ENCODE measurements around the gene ZIC2.
A peak's percentile ranks its signal among the peaks of the same experiment; 100 is the strongest.

The ZIC2 gene

DNA sequence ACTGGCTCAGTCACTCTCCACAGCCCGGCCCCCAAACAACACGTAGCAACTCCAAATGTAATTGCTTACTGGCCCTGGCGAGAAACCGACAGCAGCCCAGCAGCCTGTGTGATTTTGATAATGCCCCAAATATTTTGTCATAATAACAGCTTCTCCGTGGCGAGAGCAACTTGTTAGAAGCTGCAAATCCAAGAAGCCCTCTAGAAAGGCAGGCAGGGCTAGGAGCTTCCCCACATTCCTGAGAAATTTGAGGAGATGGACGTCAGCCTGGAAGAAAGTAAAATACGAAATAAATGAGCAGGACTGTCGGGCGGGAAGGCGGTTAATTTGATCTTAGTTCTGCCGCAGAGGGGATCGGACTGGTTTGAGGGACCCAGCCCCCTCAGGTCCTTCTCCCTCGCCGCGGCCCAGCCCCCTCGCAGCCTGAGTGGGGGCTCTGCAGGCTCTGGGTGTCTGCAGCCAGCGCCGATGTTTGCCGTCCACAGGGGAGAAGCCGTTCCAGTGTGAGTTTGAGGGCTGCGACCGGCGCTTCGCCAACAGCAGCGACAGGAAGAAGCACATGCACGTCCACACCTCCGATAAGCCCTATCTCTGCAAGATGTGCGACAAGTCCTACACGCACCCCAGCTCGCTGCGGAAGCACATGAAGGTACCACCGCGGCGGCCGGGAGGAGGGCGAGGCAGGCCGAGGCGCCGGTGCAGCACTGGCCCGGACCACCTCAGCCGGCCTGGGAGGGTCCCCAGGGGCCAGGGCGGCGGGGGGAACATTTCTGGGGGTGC lies 3.1 kb downstream of the ZIC2 start:
- Histone ChIP-seq H2BK15ac (replicated peaks; ENCODE audit: low read depth) (no peak overlapping the region), H3K4me1 (ENCODE audit: control insufficient read depth, low read depth, low read length) (no peaks in the 10 kb centered on the region), H3K27ac (ENCODE audit: low read depth, low read length) (peak overlapping the region; percentile 100), H3K4ac (ENCODE audit: low read depth, low read length) (peak overlapping the region; percentile 88), H3K36me3 (ENCODE audit: control insufficient read depth, insufficient read depth, low read length) (peaks cover 10% of the 10 kb centered on the region), H3K4me3 (ENCODE audit: low read length) (peak overlapping the region; percentile 100), H3K4me2 (ENCODE audit: low read length) (peak overlapping the region; percentile 60), H2BK120ac (ENCODE audit: low read depth, low read length) (peak overlapping the region; percentile 33), H3K9ac (ENCODE audit: low read length) (peak overlapping the region; percentile 100), H3K79me2 (ENCODE audit: control insufficient read depth, insufficient read depth, low read length) (peaks cover 47% of the 10 kb centered on the region), H3K27me3 (ENCODE audit: insufficient read depth, low read length, poor library complexity) (no peaks in the 10 kb centered on the region), H2BK5ac (ENCODE audit: low read length) (peak overlapping the region; percentile 64), H4K8ac (ENCODE audit: low read depth, low read length) (peak overlapping the region; percentile 95), H3K56ac (ENCODE audit: low read length) (peak overlapping the region; percentile 87), H3K79me1 (ENCODE audit: low read length) (no peaks in the 10 kb centered on the region), H2AK5ac (ENCODE audit: low read length) (peak overlapping the region; percentile 89), H3K23ac (ENCODE audit: low read length) (peak overlapping the region; percentile 15), H4K5ac (ENCODE audit: low read length) (no peak overlapping the region), H3K18ac (ENCODE audit: low read length) (peak overlapping the region; percentile 55)
- peak; percentile 92 for DNase-seq
- WGBS (ENCODE audit: extremely low coverage, insufficient coverage, low lambda C conversion rate), result no CpG with 5 or more reads among the region's 44 CpGs

DNA sequence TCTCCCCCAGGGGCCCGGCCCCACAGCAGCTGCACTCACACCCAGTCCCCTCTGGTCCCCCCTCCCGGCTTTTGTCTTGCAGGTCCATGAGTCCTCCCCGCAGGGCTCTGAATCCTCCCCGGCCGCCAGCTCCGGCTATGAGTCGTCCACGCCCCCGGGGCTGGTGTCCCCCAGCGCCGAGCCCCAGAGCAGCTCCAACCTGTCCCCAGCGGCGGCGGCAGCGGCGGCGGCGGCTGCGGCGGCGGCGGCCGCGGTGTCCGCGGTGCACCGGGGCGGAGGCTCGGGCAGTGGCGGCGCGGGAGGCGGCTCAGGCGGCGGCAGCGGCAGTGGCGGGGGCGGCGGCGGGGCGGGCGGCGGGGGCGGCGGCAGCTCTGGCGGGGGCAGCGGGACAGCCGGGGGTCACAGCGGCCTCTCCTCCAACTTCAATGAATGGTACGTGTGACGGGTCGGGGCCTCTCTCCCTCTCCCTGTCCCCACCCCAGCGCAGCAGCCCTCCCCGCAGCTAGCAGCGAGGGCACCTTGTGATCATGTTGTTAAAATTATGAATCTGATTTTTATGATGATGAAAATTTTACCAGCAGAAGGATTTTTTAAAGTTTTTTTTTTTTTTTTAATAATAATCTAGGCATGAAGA lies 3.8 kb downstream of the ZIC2 start:
- Histone ChIP-seq H4K5ac (ENCODE audit: low read length) (no peak overlapping the region), H3K4ac (ENCODE audit: low read depth, low read length) (peak overlapping the region; percentile 88), H3K9ac (ENCODE audit: low read length) (peak overlapping the region; percentile 100), H2BK120ac (ENCODE audit: low read depth, low read length) (peak overlapping the region; percentile 33), H3K18ac (ENCODE audit: low read length) (peak overlapping the region; percentile 55), H3K4me1 (ENCODE audit: control insufficient read depth, low read depth, low read length) (peaks cover 5% of the 10 kb centered on the region), H3K23ac (ENCODE audit: low read length) (peak overlapping the region; percentile 15), H4K8ac (ENCODE audit: low read depth, low read length) (peak overlapping the region; percentile 95), H2AK5ac (ENCODE audit: low read length) (no peak overlapping the region), H3K4me3 (ENCODE audit: low read length) (peak overlapping the region; percentile 100), H3K56ac (ENCODE audit: low read length) (peak overlapping the region; percentile 87), H3K4me2 (ENCODE audit: low read length) (peak overlapping the region; percentile 60), H3K79me1 (ENCODE audit: low read length) (no peaks in the 10 kb centered on the region), H3K36me3 (ENCODE audit: control insufficient read depth, insufficient read depth, low read length) (peaks cover 10% of the 10 kb centered on the region), H3K27ac (ENCODE audit: low read depth, low read length) (peak overlapping the region; percentile 100), H2BK5ac (ENCODE audit: low read length) (peak overlapping the region; percentile 64), H2BK15ac (replicated peaks; ENCODE audit: low read depth) (no peak overlapping the region), H3K79me2 (ENCODE audit: control insufficient read depth, insufficient read depth, low read length) (peaks cover 41% of the 10 kb centered on the region), H3K27me3 (ENCODE audit: insufficient read depth, low read length, poor library complexity) (no peaks in the 10 kb centered on the region)
- WGBS (ENCODE audit: extremely low coverage, insufficient coverage, low lambda C conversion rate), result no CpG with 5 or more reads among the region's 55 CpGs
- peak; percentile 81 for DNase-seq

DNA sequence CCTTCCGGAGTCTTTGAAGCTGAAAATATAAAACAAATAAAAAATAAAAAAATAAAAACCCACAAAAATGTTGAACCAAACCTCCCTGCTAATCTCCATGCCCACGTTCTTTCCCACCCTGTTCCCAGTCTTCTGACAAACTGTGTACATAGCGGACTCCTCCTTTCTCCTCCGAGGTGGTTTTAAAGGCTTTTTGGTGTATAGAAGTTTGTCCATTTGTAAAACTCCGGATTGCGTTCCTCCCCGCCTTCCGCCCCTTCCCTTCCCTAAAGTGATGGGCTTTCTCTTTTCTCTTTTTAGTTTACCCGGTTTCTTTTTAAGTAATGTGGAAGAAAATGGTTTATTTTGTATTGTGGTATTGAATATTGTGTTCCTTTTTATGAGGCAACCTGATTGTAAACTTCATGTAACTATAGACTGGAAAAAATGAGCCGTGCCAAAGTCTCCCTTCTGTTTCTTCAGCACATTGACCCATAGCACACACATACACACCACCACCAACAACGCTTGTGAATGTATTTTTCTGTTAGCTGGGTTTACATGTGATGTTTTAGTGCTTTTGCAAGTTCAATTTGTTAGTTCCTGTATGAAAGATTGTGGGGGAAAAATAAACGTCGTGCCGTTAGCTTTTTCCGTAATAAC lies 4.4 kb downstream of the ZIC2 start:
- Histone ChIP-seq H2AK5ac (ENCODE audit: low read length) (no peak overlapping the region), H3K36me3 (ENCODE audit: control insufficient read depth, insufficient read depth, low read length) (peaks cover 10% of the 10 kb centered on the region), H3K4me2 (ENCODE audit: low read length) (peak overlapping the region; percentile 31), H2BK15ac (replicated peaks; ENCODE audit: low read depth) (no peak overlapping the region), H2BK120ac (ENCODE audit: low read depth, low read length) (no peak overlapping the region), H3K4me1 (ENCODE audit: control insufficient read depth, low read depth, low read length) (peaks cover 8% of the 10 kb centered on the region), H3K27ac (ENCODE audit: low read depth, low read length) (peak overlapping the region; percentile 54), H4K5ac (ENCODE audit: low read length) (no peak overlapping the region), H3K4me3 (ENCODE audit: low read length) (peak overlapping the region; percentile 69), H2BK5ac (ENCODE audit: low read length) (peak overlapping the region; percentile 61), H3K27me3 (ENCODE audit: insufficient read depth, low read length, poor library complexity) (no peaks in the 10 kb centered on the region), H3K18ac (ENCODE audit: low read length) (peak overlapping the region; percentile 60), H4K8ac (ENCODE audit: low read depth, low read length) (no peak overlapping the region), H3K4ac (ENCODE audit: low read depth, low read length) (no peak overlapping the region), H3K79me1 (ENCODE audit: low read length) (no peaks in the 10 kb centered on the region), H3K9ac (ENCODE audit: low read length) (peak overlapping the region; percentile 92), H3K79me2 (ENCODE audit: control insufficient read depth, insufficient read depth, low read length) (peaks cover 41% of the 10 kb centered on the region), H3K56ac (ENCODE audit: low read length) (peak overlapping the region; percentile 86), H3K23ac (ENCODE audit: low read length) (no peak overlapping the region)
- no CpG with 5 or more reads among the region's 15 CpGs for WGBS (ENCODE audit: extremely low coverage, insufficient coverage, low lambda C conversion rate)
- DNase-seq, result no peak

DNA sequence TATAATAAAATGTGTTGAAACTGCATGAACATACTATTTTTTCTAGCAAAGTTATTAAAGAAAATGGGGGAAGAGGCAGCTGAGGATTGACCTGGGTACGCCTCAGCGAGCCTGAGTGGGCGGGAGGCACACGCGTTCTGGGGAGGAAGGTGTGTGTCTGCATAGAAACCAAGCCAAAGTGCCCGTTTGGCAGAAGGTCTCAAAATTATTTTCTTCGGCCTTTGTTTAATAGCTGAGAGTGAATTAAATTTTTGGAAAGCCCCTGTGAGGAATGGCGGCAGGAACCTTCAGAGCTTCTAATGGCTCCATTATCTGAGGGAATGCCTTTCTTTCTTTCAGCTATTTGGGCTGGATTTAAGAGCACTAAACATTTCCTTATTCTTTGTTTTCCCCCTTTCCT lies 5.2 kb downstream of the ZIC2 start:
- Histone ChIP-seq H3K9ac (ENCODE audit: low read length) (peak overlapping the region; percentile 63), H3K36me3 (ENCODE audit: control insufficient read depth, insufficient read depth, low read length) (peaks cover 10% of the 10 kb centered on the region)

GRCh38 chr13:99987154-99988019 lies 5.8 kb downstream of the ZIC2 start:
- no peak overlapping the region for H4K8ac ChIP-seq (ENCODE audit: low read depth, low read length)
- DNase-seq, result peak; percentile 73
- H3K4me1 ChIP-seq (ENCODE audit: control insufficient read depth, low read depth, low read length), result peaks cover 11% of the 10 kb centered on the region
- H2BK120ac ChIP-seq (ENCODE audit: low read depth, low read length), result no peak overlapping the region
- H3K79me1 ChIP-seq (ENCODE audit: low read length), result no peaks in the 10 kb centered on the region
- H3K4me2 ChIP-seq (ENCODE audit: low read length), result peak overlapping the region; percentile 46
- H3K9ac ChIP-seq (ENCODE audit: low read length), result peak overlapping the region; percentile 71
- H3K36me3 ChIP-seq (ENCODE audit: control insufficient read depth, insufficient read depth, low read length), result peaks cover 10% of the 10 kb centered on the region
- no peak overlapping the region for H4K5ac ChIP-seq (ENCODE audit: low read length)
- peaks cover 34% of the 10 kb centered on the region for H3K79me2 ChIP-seq (ENCODE audit: control insufficient read depth, insufficient read depth, low read length)
- peak overlapping the region; percentile 61 for H2AK5ac ChIP-seq (ENCODE audit: low read length)
- peak overlapping the region; percentile 93 for H3K56ac ChIP-seq (ENCODE audit: low read length)
- WGBS (ENCODE audit: extremely low coverage, insufficient coverage, low lambda C conversion rate), result no CpG with 5 or more reads among the region's 20 CpGs
- peak overlapping the region; percentile 40 for H2BK5ac ChIP-seq (ENCODE audit: low read length)
- H2BK15ac ChIP-seq (replicated peaks; ENCODE audit: low read depth), result no peak overlapping the region
- H3K4me3 ChIP-seq (ENCODE audit: low read length), result no peak overlapping the region
- H3K27ac ChIP-seq (ENCODE audit: low read depth, low read length), result peak overlapping the region; percentile 53
- H3K18ac ChIP-seq (ENCODE audit: low read length), result peak overlapping the region; percentile 13
- no peaks in the 10 kb centered on the region for H3K27me3 ChIP-seq (ENCODE audit: insufficient read depth, low read length, poor library complexity)
- H3K23ac ChIP-seq (ENCODE audit: low read length), result no peak overlapping the region
- peak overlapping the region; percentile 28 for H3K4ac ChIP-seq (ENCODE audit: low read depth, low read length)

More for the DNA sequence above, 5.2 kb downstream of the ZIC2 start:
- H3K23ac ChIP-seq (ENCODE audit: low read length), result no peak overlapping the region
- peak; percentile 56 for DNase-seq
- no peak overlapping the region for H4K8ac ChIP-seq (ENCODE audit: low read depth, low read length)
- H2BK5ac ChIP-seq (ENCODE audit: low read length), result no peak overlapping the region
- peak overlapping the region; percentile 13 for H3K18ac ChIP-seq (ENCODE audit: low read length)
- H2BK15ac ChIP-seq (replicated peaks; ENCODE audit: low read depth), result no peak overlapping the region
- H3K79me1 ChIP-seq (ENCODE audit: low read length), result no peaks in the 10 kb centered on the region
- H3K56ac ChIP-seq (ENCODE audit: low read length), result peak overlapping the region; percentile 64
- H3K79me2 ChIP-seq (ENCODE audit: control insufficient read depth, insufficient read depth, low read length), result peaks cover 41% of the 10 kb centered on the region
- H4K5ac ChIP-seq (ENCODE audit: low read length), result no peak overlapping the region
- no peaks in the 10 kb centered on the region for H3K27me3 ChIP-seq (ENCODE audit: insufficient read depth, low read length, poor library complexity)
- H3K4me1 ChIP-seq (ENCODE audit: control insufficient read depth, low read depth, low read length), result peaks cover 10% of the 10 kb centered on the region
- H3K4me2 ChIP-seq (ENCODE audit: low read length), result peak overlapping the region; percentile 4
- H2AK5ac ChIP-seq (ENCODE audit: low read length), result no peak overlapping the region
- H2BK120ac ChIP-seq (ENCODE audit: low read depth, low read length), result no peak overlapping the region
- H3K27ac ChIP-seq (ENCODE audit: low read depth, low read length), result peak overlapping the region; percentile 31
- WGBS (ENCODE audit: extremely low coverage, insufficient coverage, low lambda C conversion rate), result no CpG with 5 or more reads among the region's 8 CpGs
- H3K4me3 ChIP-seq (ENCODE audit: low read length), result no peak overlapping the region
- H3K4ac ChIP-seq (ENCODE audit: low read depth, low read length), result no peak overlapping the region
